HG03342 (cell line): ENCODE results near the gene SYTL2.
"Not testable (repeated sequence)": the region's sequence is repeated elsewhere in the genome, so short reads cannot be mapped to it uniquely, and the experiment has no call there.

Experiments used
- ATAC-seq: cut with Tn5 transposase; IDR thresholded peaks from one replicate; pipeline ENCODE4 v1.9.1; 2021; ENCODE audit warnings: mild to moderate bottlenecking, moderate library complexity; ENCODE audit not compliant: unreplicated experiment

SYTL2 gene

GRCh38 chr11:85799142-85799541, 11.8 kb downstream of the SYTL2 start:
- no peak for ATAC-seq

GRCh38 chr11:85798361-85798760, 12.6 kb downstream of the SYTL2 start:
- no peak for ATAC-seq

DNA sequence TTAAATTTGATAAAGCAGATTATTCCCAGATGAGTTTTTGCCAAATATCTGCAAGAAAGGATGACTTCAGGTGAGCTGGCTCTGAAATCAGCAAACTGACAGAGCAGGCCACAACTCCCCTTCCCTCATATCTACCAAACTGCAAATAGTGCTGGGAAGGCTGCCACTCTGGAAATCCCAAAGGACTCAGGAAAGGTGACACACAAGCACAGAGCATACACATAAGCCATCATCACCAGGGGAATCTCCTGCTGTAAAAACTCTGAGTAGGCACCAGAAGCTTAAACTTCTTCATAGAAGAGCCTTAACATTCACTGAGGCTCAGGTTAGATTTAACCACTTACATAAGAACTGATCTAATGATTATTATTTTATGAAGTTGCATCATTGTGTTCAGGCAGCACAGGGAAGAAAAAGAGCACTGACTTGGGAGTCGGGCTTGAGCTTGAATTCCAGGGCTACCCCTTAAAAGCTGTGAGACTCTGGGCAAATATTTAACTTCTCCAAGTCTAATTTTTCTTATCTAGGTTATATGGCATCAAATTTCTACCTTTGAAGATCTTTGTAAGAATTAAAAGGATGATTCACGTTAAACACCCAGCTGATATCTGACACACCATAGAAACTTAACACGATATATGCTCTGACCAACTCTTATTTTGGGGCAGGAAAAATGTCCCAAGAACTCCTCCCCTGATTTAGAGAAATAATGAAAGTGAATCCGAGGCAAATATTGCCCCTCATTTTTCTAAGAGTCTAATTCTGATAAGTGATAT, 15.0 kb downstream of the SYTL2 start:
- ATAC-seq = no peak

GRCh38 chr11:85791409-85791990, 19.4 kb downstream of the SYTL2 start:
- ATAC-seq = no peak

- ATAC-seq = no peak
These were observed 22.9 kb downstream of the SYTL2 start for GRCh38 chr11:85787809-85788760.

- ATAC-seq = no peak
These were observed 23.8 kb downstream of the SYTL2 start for GRCh38 chr11:85787168-85787567.

GRCh38 chr11:85784480-85785265, 26.3 kb downstream of the SYTL2 start:
- ATAC-seq = no peak

GRCh38 chr11:85783758-85784157, 27.2 kb downstream of the SYTL2 start:
- no peak for ATAC-seq

- not testable (repeated sequence) for ATAC-seq
These were observed 30.0 kb downstream of the SYTL2 start for GRCh38 chr11:85780780-85781517.

DNA sequence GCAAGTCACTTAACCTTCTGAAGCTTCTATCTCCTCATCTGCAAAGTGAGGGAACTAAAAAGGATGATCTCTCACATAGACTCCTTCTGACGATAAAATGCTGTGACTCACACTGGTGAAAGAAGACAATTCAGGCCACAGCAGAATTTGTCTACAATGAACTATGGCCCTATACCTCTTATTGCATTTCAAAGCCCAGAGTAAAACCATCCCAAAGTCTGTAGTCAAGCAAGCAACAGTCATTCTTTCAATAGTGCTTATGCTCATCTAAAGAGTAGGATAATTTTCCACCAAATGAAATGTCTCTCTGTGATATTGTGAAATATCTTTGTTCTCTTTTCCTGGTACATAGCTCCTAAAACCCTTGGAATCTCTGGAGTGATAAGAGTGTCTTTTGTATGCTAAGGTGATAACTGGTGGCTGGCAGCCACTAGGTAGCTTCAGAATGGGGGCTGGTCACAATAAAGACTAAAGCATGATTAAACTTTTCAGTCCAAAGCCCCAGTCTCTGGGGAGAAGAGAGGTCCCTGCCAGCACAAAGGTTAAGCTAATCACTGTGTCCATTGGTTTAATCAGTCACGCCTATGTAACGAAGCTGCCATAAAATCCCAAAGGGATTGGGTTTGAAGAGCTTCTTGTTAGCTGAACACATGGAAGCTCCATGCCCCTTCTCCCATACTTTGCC, 30.8 kb downstream of the SYTL2 start:
- ATAC-seq = no peak

GRCh38 chr11:85777603-85777972, 33.4 kb downstream of the SYTL2 start:
- not testable (repeated sequence) for ATAC-seq

DNA sequence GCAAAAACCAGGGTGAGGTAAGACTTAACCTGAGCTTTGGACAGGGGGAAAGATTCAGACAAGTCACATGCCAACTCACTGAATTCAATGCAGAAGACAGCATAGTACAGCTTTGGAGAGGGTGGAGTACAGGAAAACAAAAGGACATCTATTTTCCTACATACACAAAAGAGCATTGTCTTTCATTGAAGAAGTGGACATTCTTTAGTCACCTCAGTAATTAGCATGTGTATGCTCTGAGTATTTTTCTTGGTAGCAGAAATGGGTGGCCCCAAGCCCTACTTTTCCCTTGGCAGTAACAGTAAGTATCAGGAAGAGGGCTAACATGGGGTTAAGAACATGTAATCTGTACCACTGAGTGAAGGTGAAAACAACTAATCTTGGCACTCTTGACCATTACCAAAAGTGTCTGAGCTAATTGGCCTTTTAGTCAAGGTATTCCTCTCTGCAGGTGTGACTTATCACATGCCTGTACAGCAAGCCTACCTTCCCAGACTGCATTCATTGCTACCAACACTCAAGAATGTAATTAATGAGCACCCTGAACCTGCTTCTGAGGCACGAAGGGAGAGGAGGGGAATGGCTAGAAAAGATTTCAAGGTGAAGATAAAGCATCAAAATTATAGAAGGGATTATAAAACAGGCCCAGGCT, 33.9 kb downstream of the SYTL2 start:
- no peak for ATAC-seq

DNA sequence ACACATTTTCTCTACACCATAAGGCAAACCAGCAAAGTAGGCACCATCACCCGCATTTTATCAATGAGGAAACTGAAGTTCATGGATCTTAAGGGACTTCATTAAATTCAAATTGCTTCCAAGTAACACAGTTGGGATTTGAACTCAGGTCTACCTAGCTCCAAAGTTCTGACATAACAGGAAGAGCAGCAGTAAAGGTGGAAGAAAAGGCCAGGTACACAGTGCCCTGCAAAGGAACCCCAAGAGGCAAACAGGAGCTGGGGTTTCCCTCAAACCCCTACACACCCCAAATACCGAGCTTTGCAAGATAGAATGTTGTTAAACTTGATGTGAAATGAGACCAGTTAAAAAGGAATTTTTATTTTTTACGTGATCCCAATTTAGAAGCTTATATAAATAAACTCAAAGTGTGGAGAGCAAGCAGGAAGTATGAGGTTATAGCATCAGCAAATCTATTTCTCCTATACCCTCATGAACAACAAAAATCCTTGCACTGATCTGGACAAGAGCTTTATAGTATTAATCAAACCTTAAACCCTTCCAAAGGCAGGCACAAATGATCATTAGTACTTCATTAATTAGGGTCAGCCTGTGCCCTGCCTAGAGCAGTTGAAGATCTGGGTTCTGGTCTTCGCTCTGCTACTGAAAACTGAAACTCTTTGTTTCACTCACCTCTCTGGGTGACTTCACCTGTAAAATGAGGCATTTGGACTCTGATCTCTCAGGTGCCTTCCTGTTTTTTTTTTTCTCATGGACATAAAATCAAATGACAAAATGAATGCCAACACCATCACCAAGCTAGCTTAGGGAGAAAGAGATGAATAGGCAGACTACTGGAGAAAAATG, 36.5 kb downstream of the SYTL2 start:
- ATAC-seq = no peak

DNA sequence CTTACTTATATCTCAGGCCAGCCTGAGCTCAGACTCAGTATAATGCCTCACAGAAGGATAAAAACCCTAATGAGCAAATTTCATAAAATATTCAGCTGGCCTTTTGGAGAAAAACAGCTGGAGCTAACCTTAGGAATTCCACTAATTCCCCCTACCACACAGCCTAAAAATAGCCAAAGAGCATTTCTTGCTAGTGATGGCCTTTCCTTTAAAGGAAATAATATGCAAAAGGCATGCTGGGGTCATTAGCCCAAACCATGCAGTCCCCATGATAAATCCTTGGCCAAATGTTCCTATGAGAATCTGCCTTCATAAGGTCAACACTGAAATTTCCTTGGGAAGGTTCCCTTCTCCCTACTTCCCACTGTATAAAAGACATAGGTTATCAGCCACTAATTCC, 38.2 kb downstream of the SYTL2 start:
- ATAC-seq = no peak

- ATAC-seq = no peak
These were observed 39.4 kb downstream of the SYTL2 start for GRCh38 chr11:85771568-85771967.

DNA sequence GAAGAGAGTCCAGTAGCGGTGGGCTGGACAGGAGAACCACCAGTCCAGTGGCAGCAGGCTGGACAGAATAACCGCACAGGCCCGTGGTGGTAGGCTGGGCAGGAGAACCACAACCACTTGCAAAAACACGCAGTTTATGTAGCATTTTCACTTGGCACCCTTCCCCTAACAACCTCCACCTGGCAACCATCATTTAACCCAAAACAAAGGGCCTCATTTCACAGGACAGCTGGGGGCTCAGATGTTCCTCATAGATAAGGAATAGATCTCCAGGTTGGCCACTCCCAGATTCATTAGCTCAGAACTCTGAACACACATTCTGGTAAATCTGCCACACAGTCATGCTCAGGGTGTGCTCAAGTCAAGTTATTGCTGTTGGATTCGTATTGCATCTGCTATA, 41.2 kb downstream of the SYTL2 start:
- no peak for ATAC-seq

DNA sequence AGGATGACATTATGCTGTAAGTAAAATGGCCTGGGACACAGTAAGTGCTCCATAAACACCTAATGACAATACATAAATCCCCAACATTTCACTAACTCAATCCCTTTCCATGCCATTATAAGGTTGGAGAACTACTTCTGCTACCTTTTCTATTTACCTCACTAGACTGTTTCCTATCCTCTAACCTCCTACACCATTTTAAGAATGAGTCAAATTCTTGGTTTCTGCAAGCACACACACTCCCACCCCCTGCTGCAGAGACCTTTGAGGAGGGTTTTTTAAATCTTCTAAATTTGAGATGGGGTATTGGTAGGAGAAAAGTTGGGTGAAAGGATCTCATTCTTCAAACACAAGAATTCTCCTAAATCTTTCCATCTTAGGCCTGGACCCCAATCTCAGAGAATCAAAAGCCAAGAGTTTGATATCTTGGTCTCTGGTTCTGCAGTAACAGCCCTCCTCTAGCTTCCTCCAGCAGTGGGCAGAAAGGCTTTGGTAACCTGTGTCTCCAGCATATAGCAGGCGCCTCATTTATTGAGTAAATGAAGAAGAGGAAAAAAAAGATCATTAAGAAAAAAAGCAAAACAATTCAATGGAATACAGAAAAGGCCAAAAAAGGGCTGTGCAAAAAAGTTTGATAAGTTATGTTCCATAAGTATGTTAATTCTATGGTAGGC, 42.3 kb downstream of the SYTL2 start:
- no peak for ATAC-seq
